C4-2B (cell line): ENCODE measurements around the gene AGAP1.

Source experiments
- ZFX ChIP-seq: fragments of 450-650 bp; IDR thresholded peaks from 2 replicates; pipeline ENCODE4 v1.6.1; 2017
- TF ChIP-seq, protein P1 (sequence below): fragments of 450-650 bp; conservative IDR thresholded peaks from 2 replicates; pipeline ENCODE4 v1.5.1; 2017; ENCODE audit warnings: mild to moderate bottlenecking

GRCh38 chr2:235527806-235528469 lies 34.1 kb downstream of the AGAP1 start:
- TF ChIP-seq, protein P1, sequence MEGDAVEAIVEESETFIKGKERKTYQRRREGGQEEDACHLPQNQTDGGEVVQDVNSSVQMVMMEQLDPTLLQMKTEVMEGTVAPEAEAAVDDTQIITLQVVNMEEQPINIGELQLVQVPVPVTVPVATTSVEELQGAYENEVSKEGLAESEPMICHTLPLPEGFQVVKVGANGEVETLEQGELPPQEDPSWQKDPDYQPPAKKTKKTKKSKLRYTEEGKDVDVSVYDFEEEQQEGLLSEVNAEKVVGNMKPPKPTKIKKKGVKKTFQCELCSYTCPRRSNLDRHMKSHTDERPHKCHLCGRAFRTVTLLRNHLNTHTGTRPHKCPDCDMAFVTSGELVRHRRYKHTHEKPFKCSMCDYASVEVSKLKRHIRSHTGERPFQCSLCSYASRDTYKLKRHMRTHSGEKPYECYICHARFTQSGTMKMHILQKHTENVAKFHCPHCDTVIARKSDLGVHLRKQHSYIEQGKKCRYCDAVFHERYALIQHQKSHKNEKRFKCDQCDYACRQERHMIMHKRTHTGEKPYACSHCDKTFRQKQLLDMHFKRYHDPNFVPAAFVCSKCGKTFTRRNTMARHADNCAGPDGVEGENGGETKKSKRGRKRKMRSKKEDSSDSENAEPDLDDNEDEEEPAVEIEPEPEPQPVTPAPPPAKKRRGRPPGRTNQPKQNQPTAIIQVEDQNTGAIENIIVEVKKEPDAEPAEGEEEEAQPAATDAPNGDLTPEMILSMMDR, result no peak
- no peak for TF ChIP-seq ZFX
